ENCODE measurements around the gene ECHS1. TPM values are rescaled to one million over a fixed set of nuclear protein-coding genes. Genes with fewer than 3 reads are reported as not detected.
"Not testable (repeated sequence)": the region's sequence is repeated elsewhere in the genome, so short reads cannot be mapped to it uniquely, and the experiment has no call there.

ECHS1 gene
- total RNA-seq, 4 donors from 2014 or later: 64.0 to 77.7 (median 73.2) TPM

DNA sequence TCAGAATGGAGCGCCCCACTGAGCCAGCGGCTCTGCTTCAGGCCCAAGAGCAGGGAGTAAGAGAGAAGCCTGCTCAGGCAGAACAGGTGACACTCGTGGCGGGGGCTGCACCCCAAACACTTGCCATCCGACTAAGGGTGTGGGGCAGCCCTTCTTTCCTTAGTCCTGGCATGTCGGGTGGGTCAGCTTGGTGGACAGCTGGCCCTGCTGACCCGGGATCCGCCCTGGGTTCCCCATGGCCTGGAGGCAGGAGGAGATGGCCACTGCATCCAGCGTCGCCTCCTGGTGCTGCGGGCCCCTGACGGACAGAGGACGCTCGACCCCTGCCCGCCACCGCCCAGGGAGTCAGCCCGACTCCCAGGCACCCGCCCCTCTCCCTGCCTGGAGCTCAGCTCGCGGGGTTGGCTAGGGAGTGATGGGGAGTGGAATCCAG lies 4.7 kb upstream of the ECHS1 start:
- TF ChIP-seq, protein P1, sequence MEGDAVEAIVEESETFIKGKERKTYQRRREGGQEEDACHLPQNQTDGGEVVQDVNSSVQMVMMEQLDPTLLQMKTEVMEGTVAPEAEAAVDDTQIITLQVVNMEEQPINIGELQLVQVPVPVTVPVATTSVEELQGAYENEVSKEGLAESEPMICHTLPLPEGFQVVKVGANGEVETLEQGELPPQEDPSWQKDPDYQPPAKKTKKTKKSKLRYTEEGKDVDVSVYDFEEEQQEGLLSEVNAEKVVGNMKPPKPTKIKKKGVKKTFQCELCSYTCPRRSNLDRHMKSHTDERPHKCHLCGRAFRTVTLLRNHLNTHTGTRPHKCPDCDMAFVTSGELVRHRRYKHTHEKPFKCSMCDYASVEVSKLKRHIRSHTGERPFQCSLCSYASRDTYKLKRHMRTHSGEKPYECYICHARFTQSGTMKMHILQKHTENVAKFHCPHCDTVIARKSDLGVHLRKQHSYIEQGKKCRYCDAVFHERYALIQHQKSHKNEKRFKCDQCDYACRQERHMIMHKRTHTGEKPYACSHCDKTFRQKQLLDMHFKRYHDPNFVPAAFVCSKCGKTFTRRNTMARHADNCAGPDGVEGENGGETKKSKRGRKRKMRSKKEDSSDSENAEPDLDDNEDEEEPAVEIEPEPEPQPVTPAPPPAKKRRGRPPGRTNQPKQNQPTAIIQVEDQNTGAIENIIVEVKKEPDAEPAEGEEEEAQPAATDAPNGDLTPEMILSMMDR (IDR thresholded peaks at IDR 0.05): no peak
- no peak for TF ChIP-seq POLR2AphosphoS5 (IDR thresholded peaks at IDR 0.05)
- no peak for DNase-seq (ENCODE audit: extremely low spot score)
- Histone ChIP-seq H3K36me3 (peaks cover 0 to 15% (median 8%) of the 10 kb centered on the region in 4 donors), H3K27ac (replicated peaks in 1 of 4) (peak overlapping the region; percentile 80 to 89 (median 84)), H3K4me3 (peak overlapping the region; percentile 74 to 93 (median 87)), H3K27me3 (no peaks in the 10 kb centered on the region), H3K4me1 (peaks cover 16 to 44% (median 36%) of the 10 kb centered on the region in 4 donors), H3K9me3 (no peaks in the 10 kb centered on the region)
- WGBS: 0% methylated on average over 5 of the region's 20 CpGs
- intact Hi-C loops (cut with DNase I): loop anchor here (5.0 kb wide), 1 partner anchor 66 kb away; no protein-coding TSS in a partner anchor

DNA sequence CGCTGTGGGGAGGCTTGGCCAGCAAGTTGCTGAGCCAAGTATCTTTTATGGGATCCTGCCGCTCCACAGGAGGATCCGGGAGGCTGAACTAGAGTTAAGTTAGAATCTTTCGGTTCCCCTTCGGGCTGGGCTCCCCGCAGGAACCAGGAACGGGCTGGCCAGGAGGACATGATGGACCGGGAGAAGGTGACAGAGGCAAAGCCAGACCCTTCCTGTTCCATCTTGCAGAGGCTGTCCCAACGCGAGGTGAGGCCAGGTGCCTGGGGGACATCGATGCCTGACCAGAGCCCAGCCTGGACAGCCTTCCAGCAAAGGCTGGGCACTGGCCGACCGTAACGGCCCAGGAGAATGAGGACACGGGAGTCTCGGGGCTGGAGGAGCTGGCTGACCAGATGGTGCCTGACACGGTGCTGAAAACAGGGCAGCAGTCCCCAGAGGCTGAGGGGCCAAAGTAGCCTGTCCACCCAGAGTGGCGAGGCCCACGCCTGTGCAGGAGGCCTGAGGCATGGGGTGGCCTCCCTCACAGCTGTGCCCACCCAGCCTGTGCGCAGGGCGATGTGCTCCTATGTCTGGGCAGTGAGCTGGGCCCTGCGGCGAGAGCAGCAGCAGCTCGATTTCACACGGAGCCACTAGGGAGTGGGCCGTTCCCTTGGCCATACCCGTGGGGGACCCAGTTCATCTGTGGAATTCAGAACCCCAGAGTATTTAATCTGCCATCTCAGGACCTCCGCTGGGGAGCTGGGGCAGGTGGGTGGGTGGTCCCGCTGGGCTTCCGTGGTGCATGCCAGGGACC lies 4.1 kb upstream of the ECHS1 start:
- peaks cover 21 to 49% (median 40%) of the 10 kb centered on the region in 4 donors for H3K4me1 ChIP-seq
- H3K27ac ChIP-seq (replicated peaks in 1 of 4): peak overlapping the region in 2 of 4 donors; percentile 80 to 81
- peak overlapping the region in 2 of 4 donors; percentile 82 to 92 for H3K4me3 ChIP-seq
- TF ChIP-seq POLR2AphosphoS5 (IDR thresholded peaks at IDR 0.05) (no peak), EP300 (IDR thresholded peaks at IDR 0.05) (no peak), POLR2A (IDR thresholded peaks at IDR 0.05; ENCODE audit: low read depth) (no peak)
- TF ChIP-seq, protein P1 (IDR thresholded peaks at IDR 0.05): no peak
- intact Hi-C loops (cut with DNase I): loop anchor here (5.0 kb wide), 1 partner anchor 65 kb away; no protein-coding TSS in a partner anchor
- DNase-seq (ENCODE audit: extremely low spot score): no peak
- no peaks in the 10 kb centered on the region for H3K9me3 ChIP-seq
- WGBS: 92% methylated on average over 8 of the region's 30 CpGs
- no peaks in the 10 kb centered on the region for H3K27me3 ChIP-seq
- H3K36me3 ChIP-seq: peaks cover 0 to 11% (median 5%) of the 10 kb centered on the region in 4 donors

DNA sequence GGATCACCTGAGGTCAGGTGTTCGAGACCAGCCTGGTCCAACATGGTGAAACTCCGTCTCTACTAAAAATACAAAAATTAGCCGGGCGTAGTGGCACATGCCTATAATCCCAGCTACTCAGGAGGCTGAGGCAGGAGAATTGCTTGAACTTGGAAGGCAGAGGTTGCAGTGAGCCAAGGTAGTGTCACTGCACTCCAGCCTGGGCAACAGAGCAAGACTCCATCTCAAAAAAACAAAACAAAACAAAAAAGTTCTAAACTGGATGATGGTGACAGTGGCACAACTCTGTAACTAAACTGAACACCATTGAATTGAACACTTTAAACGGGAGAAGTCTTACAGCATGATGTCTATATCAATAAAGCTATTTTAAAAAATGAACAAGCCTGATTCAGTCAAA lies 3.0 kb upstream of the ECHS1 start:
- not testable (repeated sequence) for H3K4me3 ChIP-seq; H3K9me3 ChIP-seq; DNase-seq (ENCODE audit: extremely low spot score); H3K27ac ChIP-seq (replicated peaks in 1 of 4); H3K36me3 ChIP-seq; H3K27me3 ChIP-seq
- intact Hi-C loops (cut with DNase I): loop anchor here (5.0 kb wide), 1 partner anchor 64 kb away; no protein-coding TSS in a partner anchor
- 96% methylated on average over 5 of the region's 5 CpGs for WGBS
- peaks cover 23 to 57% (median 44%) of the 10 kb centered on the region in 4 donors for H3K4me1 ChIP-seq

DNA sequence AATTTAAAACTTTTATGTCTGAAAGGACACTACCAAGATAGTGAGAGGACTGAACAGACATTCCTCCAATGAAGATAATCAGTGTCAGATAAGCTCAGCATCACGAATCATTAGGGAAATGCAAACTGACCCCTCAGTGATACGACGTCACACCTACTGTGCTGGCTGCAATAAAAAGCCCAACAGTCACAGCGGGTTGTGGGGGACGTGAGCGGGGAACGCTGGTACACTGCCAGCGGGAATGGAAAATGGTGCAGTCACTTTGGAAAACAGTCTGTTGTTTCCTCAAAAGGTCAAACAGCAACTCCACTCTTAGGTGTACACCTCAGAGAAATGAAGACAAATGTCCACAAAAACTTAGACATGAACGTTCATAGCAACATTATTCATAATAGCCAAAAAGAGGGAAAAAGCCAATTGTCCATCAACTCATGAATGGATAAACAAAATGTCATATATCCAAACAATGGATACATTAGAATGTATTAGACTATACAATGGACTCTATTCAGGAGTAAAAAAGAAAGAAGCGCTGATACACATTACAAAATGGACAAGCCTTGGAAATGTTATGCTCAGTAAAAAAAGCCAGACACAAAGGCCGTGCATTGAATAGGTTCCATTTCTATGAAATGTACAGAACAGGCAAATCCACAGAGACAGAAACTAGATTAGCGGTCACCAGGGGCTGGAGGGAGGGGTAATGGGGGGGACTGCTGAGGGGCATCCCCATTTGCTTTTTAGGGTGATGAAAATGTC lies 2.4 kb upstream of the ECHS1 start:
- H3K27me3 ChIP-seq: no peaks in the 10 kb centered on the region
- H3K9me3 ChIP-seq: no peaks in the 10 kb centered on the region
- no peak overlapping the region for H3K27ac ChIP-seq (replicated peaks in 1 of 4)
- 82% methylated on average over 12 of the region's 12 CpGs for WGBS
- no peak for DNase-seq (ENCODE audit: extremely low spot score)
- TF ChIP-seq EP300 (IDR thresholded peaks at IDR 0.05) (no peak), POLR2A (IDR thresholded peaks at IDR 0.05; ENCODE audit: low read depth) (no peak), POLR2AphosphoS5 (IDR thresholded peaks at IDR 0.05) (no peak)
- TF ChIP-seq, protein P1 (IDR thresholded peaks at IDR 0.05): no peak
- intact Hi-C loops (cut with DNase I): loop anchor here (5.0 kb wide), 1 partner anchor 63 kb away; no protein-coding TSS in a partner anchor
- peaks cover 1 to 9% (median 5%) of the 10 kb centered on the region in 4 donors for H3K36me3 ChIP-seq
- H3K4me3 ChIP-seq: no peak overlapping the region
- peaks cover 23 to 51% (median 42%) of the 10 kb centered on the region in 4 donors for H3K4me1 ChIP-seq

DNA sequence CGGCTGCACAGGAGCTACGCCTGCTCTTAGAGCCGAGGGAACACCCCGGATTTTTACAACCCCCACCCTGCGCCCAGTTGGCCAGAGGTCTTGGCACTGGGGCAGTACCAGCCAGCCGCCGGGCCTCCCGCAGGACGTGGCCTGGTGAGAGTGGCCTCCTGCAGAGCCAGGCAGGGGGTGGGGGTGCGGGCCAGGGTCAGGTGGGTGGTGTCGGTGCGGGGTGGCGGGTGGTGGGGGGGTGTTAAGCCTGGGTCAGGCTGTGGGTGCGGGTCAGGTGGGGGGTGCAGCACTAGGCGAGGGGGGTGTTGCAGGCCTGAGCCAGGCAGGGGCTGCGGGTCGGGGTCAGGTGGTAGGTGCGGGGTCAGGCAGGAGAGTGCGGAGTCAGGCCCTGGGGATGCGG lies 647 bp downstream of the ECHS1 start:
- peaks cover 21 to 40% (median 32%) of the 10 kb centered on the region in 4 donors for H3K36me3 ChIP-seq
- H3K9me3 ChIP-seq: no peaks in the 10 kb centered on the region
- DNase-seq (ENCODE audit: extremely low spot score): no peak
- WGBS: 54% methylated on average over 9 of the region's 20 CpGs
- H3K27ac ChIP-seq (replicated peaks in 1 of 4): peak overlapping the region in 1 of 4 donors; percentile 95
- no peaks in the 10 kb centered on the region for H3K27me3 ChIP-seq
- no peak for TF ChIP-seq EP300 (IDR thresholded peaks at IDR 0.05)
- TF ChIP-seq, protein P1 (IDR thresholded peaks at IDR 0.05): no peak
- no peak for TF ChIP-seq POLR2AphosphoS5 (IDR thresholded peaks at IDR 0.05)
- TF ChIP-seq POLR2A (IDR thresholded peaks at IDR 0.05; ENCODE audit: low read depth): no peak
- H3K4me3 ChIP-seq: peak overlapping the region; percentile 76 to 97 (median 80)
- intact Hi-C loops (cut with DNase I): loop anchor here (5.0 kb wide), 1 partner anchor 45 kb away; no protein-coding TSS in a partner anchor
- H3K4me1 ChIP-seq: peaks cover 12 to 28% (median 22%) of the 10 kb centered on the region in 4 donors

Measured in esophagus muscularis mucosa (tissue), 4 donors.